ENCODE measurements around the gene PAQR6. TPM values are rescaled to one million over a fixed set of nuclear protein-coding genes. Genes with fewer than 3 reads are reported as not detected.

Gene PAQR6
- total RNA-seq, 4 donors from 2014 or later = 0.88 to 3.4 (median 2.0) TPM

DNA sequence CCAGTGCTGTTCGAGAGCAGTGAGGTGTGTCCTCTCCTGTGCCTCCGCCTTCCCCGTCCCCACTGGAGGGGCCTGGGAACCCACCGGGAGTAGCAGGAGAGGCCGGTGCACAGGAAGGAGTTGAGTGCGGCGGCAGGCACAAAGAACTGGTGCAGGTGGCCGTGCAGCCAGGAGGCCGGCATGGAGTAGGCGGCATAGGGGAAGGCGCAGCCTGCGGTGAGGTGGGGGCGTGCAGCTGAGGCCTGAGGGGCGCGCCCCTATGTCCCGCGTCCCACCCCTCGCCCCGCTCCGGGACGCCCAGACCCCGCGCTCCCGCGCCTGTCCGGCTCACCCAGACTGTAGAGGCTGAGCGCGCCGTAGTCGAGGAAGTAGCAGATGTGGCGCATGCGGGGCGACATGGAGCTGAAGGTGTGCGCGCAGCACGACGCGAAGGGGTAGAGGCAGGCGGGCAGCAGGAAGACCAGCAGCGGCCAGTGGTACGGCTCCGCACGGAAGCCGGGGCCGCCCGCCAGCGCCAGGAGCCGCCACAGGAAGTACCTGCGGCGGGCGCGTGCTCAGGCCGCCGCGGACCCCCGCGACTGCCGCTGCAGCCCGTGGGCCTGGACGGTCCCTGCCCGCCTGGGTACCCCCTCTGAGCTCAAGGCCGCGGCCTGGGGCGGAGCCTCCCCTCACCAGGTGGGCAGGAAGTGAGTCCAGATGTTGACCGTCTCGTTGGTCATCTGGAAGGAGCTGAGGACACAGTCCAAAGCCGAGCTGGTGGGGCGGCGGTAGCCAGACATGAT, 2.2 kb downstream of the PAQR6 start:
- WGBS, 2 donors = 0 to 18% methylated on average over 5 of the region's 69 CpGs
- DNase-seq = no peak
- no peak overlapping the region for H3K27ac ChIP-seq
- H3K27me3 ChIP-seq = peaks cover 0 to 21% (median 0%) of the 10 kb centered on the region in 4 donors
- intact Hi-C loops (cut with DNase I) = no loop called here
- H3K4me3 ChIP-seq = peak overlapping the region in 3 of 4 donors; percentile 23 to 62 (median 41)
- no peaks in the 10 kb centered on the region for H3K9me3 ChIP-seq
- H3K4me1 ChIP-seq = peaks cover 20 to 47% (median 30%) of the 10 kb centered on the region in 3 donors
- H3K36me3 ChIP-seq = peaks cover 10 to 39% (median 13%) of the 10 kb centered on the region in 3 donors
- no peak for TF ChIP-seq POLR2A (IDR thresholded peaks at IDR 0.05)
- TF ChIP-seq, protein P1, sequence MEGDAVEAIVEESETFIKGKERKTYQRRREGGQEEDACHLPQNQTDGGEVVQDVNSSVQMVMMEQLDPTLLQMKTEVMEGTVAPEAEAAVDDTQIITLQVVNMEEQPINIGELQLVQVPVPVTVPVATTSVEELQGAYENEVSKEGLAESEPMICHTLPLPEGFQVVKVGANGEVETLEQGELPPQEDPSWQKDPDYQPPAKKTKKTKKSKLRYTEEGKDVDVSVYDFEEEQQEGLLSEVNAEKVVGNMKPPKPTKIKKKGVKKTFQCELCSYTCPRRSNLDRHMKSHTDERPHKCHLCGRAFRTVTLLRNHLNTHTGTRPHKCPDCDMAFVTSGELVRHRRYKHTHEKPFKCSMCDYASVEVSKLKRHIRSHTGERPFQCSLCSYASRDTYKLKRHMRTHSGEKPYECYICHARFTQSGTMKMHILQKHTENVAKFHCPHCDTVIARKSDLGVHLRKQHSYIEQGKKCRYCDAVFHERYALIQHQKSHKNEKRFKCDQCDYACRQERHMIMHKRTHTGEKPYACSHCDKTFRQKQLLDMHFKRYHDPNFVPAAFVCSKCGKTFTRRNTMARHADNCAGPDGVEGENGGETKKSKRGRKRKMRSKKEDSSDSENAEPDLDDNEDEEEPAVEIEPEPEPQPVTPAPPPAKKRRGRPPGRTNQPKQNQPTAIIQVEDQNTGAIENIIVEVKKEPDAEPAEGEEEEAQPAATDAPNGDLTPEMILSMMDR (IDR thresholded peaks at IDR 0.05) = no peak

DNA sequence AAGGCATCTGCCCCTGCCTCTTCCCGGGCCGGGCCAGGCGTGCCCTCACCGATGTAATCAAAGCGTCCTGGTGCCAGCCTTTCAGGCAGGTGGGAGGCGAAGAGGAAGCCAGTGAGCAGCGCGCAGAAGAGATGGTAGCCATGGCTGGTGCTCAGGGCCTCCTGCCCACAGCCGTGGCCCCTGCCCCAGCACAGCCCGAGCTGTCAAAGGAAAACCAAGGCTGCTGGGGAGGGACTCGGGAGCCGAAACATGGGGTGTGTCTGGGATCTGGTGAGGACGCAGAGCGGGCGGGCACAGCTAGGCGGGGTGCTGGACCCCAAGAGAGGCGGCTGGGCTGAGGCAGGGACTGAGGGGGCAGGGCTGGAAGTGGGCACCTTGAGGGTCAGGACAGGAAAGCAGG, 3.1 kb downstream of the PAQR6 start:
- H3K27me3 ChIP-seq = peaks cover 0 to 21% (median 0%) of the 10 kb centered on the region in 4 donors
- H3K27ac ChIP-seq = no peak overlapping the region
- peaks cover under 1 to 39% (median 4%) of the 10 kb centered on the region in 3 donors for H3K36me3 ChIP-seq
- intact Hi-C loops (cut with DNase I) = no loop called here
- no peak overlapping the region for H3K4me3 ChIP-seq
- TF ChIP-seq, protein P1 (IDR thresholded peaks at IDR 0.05) = no peak
- no peak for TF ChIP-seq POLR2A (IDR thresholded peaks at IDR 0.05)
- WGBS, 2 donors = 77 to 100% methylated on average over 1 to 8 of the region's 17 CpGs
- DNase-seq = no peak
- H3K4me1 ChIP-seq = peaks cover 20 to 47% (median 30%) of the 10 kb centered on the region in 3 donors
- H3K9me3 ChIP-seq = no peaks in the 10 kb centered on the region

DNA sequence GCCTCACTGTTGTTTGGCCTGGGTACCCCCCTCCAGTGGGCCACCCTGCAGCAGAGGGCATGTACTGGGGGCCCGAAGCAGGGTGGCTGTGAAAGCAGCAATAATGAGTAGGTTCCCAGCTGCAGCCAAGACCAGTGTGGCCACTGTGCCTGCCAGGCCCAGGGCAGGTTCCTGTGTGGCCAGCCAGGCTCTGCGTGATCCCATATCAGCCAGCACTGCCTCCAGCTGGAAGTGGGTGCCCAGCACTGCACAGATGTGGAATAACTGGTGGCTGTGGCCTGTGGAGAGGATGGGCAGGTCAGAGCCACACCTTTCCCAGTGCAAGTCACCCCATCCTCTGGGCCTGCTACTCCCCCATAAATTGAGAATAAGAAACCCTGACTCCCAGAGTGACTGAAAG, 3.7 kb downstream of the PAQR6 start:
- Histone ChIP-seq H3K27me3 (peaks cover 0 to 21% (median 0%) of the 10 kb centered on the region in 4 donors), H3K4me1 (peaks cover 20 to 47% (median 30%) of the 10 kb centered on the region in 3 donors), H3K27ac (no peak overlapping the region), H3K36me3 (peaks cover 0 to 39% (median 1%) of the 10 kb centered on the region in 3 donors), H3K4me3 (no peak overlapping the region), H3K9me3 (no peaks in the 10 kb centered on the region)
- no peak for DNase-seq
- no CpG with 5 or more reads among the region's 2 CpGs for WGBS, 2 donors
- TF ChIP-seq, protein P1 (IDR thresholded peaks at IDR 0.05) = no peak
- TF ChIP-seq POLR2A (IDR thresholded peaks at IDR 0.05) = no peak
- intact Hi-C loops (cut with DNase I) = no loop called here

DNA sequence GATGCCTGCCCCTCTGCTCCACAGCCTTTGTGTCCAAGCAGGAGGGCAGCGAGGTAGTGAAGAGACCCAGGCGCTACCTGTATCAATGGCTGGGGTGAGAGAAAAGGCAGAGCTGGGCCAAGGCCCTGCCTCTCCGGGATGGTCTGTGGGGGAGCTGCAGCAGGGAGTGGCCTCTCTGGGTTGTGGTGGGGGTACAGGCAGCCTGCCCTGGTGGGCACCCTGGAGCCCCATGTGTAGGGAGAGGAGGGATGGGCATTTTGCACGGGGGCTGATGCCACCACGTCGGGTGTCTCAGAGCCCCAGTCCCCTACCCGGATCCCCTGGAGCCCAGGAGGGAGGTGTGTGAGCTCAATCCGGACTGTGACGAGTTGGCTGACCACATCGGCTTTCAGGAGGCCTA, 5.1 kb downstream of the PAQR6 start:
- Histone ChIP-seq H3K4me3 (no peak overlapping the region), H3K27me3 (peaks cover 0 to 21% (median 0%) of the 10 kb centered on the region in 4 donors), H3K9me3 (no peaks in the 10 kb centered on the region), H3K4me1 (peaks cover 15 to 40% (median 25%) of the 10 kb centered on the region in 3 donors), H3K27ac (no peak overlapping the region), H3K36me3 (peaks cover 2 to 49% (median 8%) of the 10 kb centered on the region in 3 donors)
- WGBS, 2 donors = 58 to 71% methylated on average over 2 to 3 of the region's 10 CpGs
- TF ChIP-seq, protein P1 (IDR thresholded peaks at IDR 0.05) = no peak
- no peak for TF ChIP-seq POLR2A (IDR thresholded peaks at IDR 0.05)
- intact Hi-C loops (cut with DNase I) = no loop called here
- DNase-seq = no peak

DNA sequence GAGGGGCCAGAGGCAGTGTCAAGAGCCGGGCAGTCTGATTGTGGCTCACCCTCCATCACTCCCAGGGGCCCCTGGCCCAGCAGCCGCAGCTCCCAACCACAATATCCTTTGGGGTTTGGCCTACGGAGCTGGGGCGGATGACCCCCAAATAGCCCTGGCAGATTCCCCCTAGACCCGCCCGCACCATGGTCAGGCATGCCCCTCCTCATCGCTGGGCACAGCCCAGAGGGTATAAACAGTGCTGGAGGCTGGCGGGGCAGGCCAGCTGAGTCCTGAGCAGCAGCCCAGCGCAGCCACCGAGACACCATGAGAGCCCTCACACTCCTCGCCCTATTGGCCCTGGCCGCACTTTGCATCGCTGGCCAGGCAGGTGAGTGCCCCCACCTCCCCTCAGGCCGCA, 5.9 kb downstream of the PAQR6 start, which contains the start of gene BGLAP:
TSS of gene BGLAP (plus strand) at position 259 of the 400 bp plus-strand sequence. CDS start at position 307, 48 bp downstream.
- H3K4me3 ChIP-seq = no peak within 1 kb of the TSS
- H3K36me3 ChIP-seq = peaks cover 7 to 57% (median 8%) of the 10 kb centered on the region in 3 donors
- intact Hi-C loops (cut with DNase I) = no loop called here
- H3K4me1 ChIP-seq = peaks cover 7 to 31% (median 17%) of the 10 kb centered on the region in 3 donors
- DNase-seq = no peak
- TF ChIP-seq, protein P1 (IDR thresholded peaks at IDR 0.05) = no peak
- no peak for TF ChIP-seq POLR2A (IDR thresholded peaks at IDR 0.05)
- peaks cover 0 to 21% (median 0%) of the 10 kb centered on the region in 4 donors for H3K27me3 ChIP-seq
- no peaks in the 10 kb centered on the region for H3K9me3 ChIP-seq
- H3K27ac ChIP-seq = no peak within 1 kb of the TSS
- 86 to 100% methylated on average over 1 to 7 of the region's 14 CpGs for WGBS, 2 donors
